Measurements from ENCODE around the gene CASD1. TPM values are rescaled to one million over a fixed set of nuclear protein-coding genes. Genes with fewer than 3 reads are reported as not detected.

Gene CASD1
- total and polyA plus RNA-seq, 7 donors, result 9.2 to 20.1 (median 12.0) TPM

DNA sequence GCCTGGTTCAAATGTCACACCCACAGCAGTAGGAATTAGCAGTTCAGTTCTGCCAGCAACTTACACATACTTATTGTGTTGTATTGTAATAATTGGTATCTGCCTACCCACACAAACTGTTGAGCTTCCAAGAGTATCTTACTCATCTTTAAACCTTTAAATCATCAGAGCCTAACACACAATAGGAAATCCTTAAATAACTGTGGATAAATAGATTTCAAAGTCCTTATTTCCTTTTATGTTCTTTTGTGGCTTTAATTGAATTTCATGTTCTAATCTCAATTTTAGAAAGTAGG lies 3.9 kb downstream of the CASD1 start:
- DNase-seq (no peak), ATAC-seq (no peak)
- Histone ChIP-seq H3K4me1 (peaks cover 49% of the 10 kb centered on the region), H3K4me3 (no peak overlapping the region), H3K27me3 (ENCODE audit: insufficient read depth in 3 of 3, low read length in 2 of 3) (no peaks in the 10 kb centered on the region), H3K36me3 (ENCODE audit: insufficient read depth in 1 of 2, low read depth in 1 of 2) (peaks cover 0 to 11% of the 10 kb centered on the region in 2 donors), H3K27ac (no peak overlapping the region), H3K9me3 (no peaks in the 10 kb centered on the region)
- intact Hi-C loops (cut with DNase I), result loop anchor here in 1 of 2 donors (5.0 to 10.0 kb wide), 2 partner anchors 101 to 144 kb away; partner anchors contain the start of gene SGCE
- TF ChIP-seq, protein P1, sequence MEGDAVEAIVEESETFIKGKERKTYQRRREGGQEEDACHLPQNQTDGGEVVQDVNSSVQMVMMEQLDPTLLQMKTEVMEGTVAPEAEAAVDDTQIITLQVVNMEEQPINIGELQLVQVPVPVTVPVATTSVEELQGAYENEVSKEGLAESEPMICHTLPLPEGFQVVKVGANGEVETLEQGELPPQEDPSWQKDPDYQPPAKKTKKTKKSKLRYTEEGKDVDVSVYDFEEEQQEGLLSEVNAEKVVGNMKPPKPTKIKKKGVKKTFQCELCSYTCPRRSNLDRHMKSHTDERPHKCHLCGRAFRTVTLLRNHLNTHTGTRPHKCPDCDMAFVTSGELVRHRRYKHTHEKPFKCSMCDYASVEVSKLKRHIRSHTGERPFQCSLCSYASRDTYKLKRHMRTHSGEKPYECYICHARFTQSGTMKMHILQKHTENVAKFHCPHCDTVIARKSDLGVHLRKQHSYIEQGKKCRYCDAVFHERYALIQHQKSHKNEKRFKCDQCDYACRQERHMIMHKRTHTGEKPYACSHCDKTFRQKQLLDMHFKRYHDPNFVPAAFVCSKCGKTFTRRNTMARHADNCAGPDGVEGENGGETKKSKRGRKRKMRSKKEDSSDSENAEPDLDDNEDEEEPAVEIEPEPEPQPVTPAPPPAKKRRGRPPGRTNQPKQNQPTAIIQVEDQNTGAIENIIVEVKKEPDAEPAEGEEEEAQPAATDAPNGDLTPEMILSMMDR (IDR thresholded peaks at IDR 0.05), result no peak

DNA sequence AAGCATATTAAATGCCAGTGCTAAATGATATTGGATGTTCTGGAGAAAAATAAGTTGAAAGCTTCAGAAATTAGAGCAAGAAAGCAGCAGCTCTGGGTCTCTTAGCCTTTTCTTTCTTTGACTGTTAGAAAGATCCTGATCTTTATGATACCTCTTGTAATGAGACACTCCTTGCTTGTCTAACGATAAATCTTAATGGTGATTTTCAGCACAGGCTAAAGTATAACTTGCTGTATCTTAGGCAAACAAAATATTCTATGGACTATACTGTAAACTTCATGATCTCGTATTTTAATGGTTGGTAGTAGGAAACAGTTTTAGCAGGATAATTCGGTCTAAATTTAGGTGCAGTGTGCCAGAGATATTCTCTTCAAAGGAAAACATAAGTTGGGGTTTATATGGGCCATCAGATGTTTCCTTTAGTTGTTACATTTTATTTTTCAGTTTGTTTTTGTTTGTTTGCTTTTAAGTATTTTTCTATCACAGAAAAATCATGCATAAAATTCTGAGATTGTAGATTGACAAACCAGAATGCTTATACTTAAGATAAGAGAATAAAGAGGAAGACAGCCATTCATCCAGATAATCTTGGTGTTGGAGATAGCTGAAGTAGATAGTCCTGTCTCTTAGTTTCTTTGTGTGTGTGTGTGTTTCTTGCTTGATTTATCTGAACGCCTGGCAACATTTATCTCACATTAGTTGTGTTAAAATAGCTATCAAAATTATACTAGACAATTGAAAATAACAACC lies 4.7 kb downstream of the CASD1 start:
- peaks cover 0 to 15% of the 10 kb centered on the region in 2 donors for H3K36me3 ChIP-seq (ENCODE audit: insufficient read depth in 1 of 2, low read depth in 1 of 2)
- DNase-seq, result no peak
- no peak for ATAC-seq
- H3K27me3 ChIP-seq (ENCODE audit: insufficient read depth in 3 of 3, low read length in 2 of 3), result no peaks in the 10 kb centered on the region
- 46 to 56% (median 50%) methylated on average over 4 of the region's 4 CpGs for WGBS, 3 donors
- intact Hi-C loops (cut with DNase I), result loop anchor here in 1 of 2 donors (5.0 to 10.0 kb wide), 2 partner anchors 100 to 143 kb away; partner anchors contain the start of gene SGCE
- H3K27ac ChIP-seq, result no peak overlapping the region
- H3K4me3 ChIP-seq, result peak overlapping the region; percentile 10
- H3K4me1 ChIP-seq, result peaks cover 49% of the 10 kb centered on the region
- H3K9me3 ChIP-seq, result no peaks in the 10 kb centered on the region
- TF ChIP-seq, protein P1 (IDR thresholded peaks at IDR 0.05), result no peak

DNA sequence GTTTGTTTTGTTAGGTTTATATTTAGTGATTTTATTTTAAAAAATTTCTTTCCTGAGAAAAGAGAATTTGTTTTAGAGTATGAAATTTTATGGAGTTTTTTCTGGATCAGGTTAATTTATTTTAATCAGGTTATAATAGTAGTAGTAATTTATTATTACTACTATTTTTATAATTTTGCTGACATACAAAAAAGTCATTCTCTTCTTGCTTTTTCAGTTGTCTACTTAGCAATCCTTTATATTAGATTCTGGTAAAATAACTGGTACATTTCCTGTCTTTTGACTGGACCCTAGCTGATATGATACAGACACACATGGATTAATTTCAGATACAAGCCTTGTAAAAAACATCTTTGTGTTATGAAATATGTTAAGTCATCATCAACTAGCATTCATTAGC lies 5.3 kb downstream of the CASD1 start:
- intact Hi-C loops (cut with DNase I), result loop anchor here in 1 of 2 donors (5.0 to 10.0 kb wide), 2 partner anchors 100 to 142 kb away; partner anchors contain the start of gene SGCE
- TF ChIP-seq, protein P1 (IDR thresholded peaks at IDR 0.05), result no peak
- peaks cover 0 to 15% of the 10 kb centered on the region in 2 donors for H3K36me3 ChIP-seq (ENCODE audit: insufficient read depth in 1 of 2, low read depth in 1 of 2)

DNA sequence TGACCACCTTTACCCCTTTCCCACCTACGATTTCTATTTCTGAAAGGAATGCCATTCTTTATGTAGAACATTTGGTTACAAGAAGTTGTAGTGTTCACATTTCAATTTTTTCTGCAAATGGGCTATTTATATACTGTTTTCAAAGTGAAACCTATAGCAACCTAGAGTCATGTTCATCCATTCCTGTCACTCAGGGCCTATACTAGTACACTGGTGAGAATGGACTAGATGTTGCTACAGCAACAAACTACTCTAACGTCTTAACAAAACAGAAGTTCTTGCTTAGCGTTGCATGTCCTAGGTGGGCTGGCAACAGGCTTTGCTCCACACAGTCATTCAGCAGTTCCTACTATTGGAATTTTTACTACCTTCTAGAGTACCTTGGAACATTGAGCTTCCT lies 16.3 kb downstream of the CASD1 start:
- Histone ChIP-seq H3K4me3 (no peak overlapping the region), H3K36me3 (ENCODE audit: insufficient read depth in 1 of 2, low read depth in 1 of 2) (peaks cover 0 to 62% of the 10 kb centered on the region in 2 donors), H3K27me3 (ENCODE audit: insufficient read depth in 3 of 3, low read length in 2 of 3) (no peaks in the 10 kb centered on the region), H3K9me3 (no peaks in the 10 kb centered on the region), H3K4me1 (no peaks in the 10 kb centered on the region), H3K27ac (no peak overlapping the region)
- TF ChIP-seq, protein P1 (IDR thresholded peaks at IDR 0.05), result no peak
- WGBS, 3 donors, result 90 to 92% (median 92%) methylated on average over 3 of the region's 3 CpGs
- no peak for ATAC-seq
- intact Hi-C loops (cut with DNase I), result no loop called here
- no peak for DNase-seq

More for the DNA sequence above, 5.3 kb downstream of the CASD1 start:
- H3K27me3 ChIP-seq (ENCODE audit: insufficient read depth in 3 of 3, low read length in 2 of 3), result no peaks in the 10 kb centered on the region
- H3K4me3 ChIP-seq, result no peak overlapping the region
- peaks cover 49% of the 10 kb centered on the region for H3K4me1 ChIP-seq
- H3K9me3 ChIP-seq, result no peaks in the 10 kb centered on the region
- DNase-seq (no peak), ATAC-seq (no peak)
- H3K27ac ChIP-seq, result no peak overlapping the region

DNA sequence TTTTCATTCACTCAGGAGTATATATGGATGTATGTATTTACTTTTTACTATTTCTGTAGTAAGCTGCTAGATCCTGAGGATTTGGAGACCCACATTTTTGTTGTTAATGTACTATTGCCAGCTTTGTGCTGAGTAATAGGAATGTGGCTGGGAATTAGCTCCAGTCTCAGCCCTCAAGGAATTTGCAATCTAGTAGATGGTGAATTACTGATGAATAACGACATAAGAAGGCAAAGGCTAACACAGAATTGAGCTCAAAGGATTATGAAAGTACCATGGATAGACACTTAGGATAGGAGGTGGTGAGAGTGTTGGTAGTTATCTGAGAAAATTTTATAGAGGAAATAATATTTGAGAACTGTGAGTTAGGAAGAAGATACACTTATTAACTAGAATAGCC lies 19.9 kb downstream of the CASD1 start:
- H3K4me3 ChIP-seq, result no peak overlapping the region
- DNase-seq, result no peak
- WGBS, 3 donors, result 34 to 57% (median 54%) methylated on average over 1 of the region's 1 CpG
- TF ChIP-seq, protein P1 (IDR thresholded peaks at IDR 0.05), result no peak
- no peaks in the 10 kb centered on the region for H3K9me3 ChIP-seq
- H3K4me1 ChIP-seq, result no peaks in the 10 kb centered on the region
- peaks cover 0 to 62% of the 10 kb centered on the region in 2 donors for H3K36me3 ChIP-seq (ENCODE audit: insufficient read depth in 1 of 2, low read depth in 1 of 2)
- intact Hi-C loops (cut with DNase I), result no loop called here
- H3K27me3 ChIP-seq (ENCODE audit: insufficient read depth in 3 of 3, low read length in 2 of 3), result no peaks in the 10 kb centered on the region
- ATAC-seq, result no peak
- no peak overlapping the region for H3K27ac ChIP-seq
